Breast epithelium (tissue), 3 donors: ENCODE data around the gene CMKLR1.

Experiments
- POLR2A ChIP-seq: fragments of 450-650 bp; IDR thresholded peaks from one replicate; pipeline ENCODE4 v1.6.1; 2016; ENCODE audit warnings: antibody characterized with exemption, mild to moderate bottlenecking, moderate library complexity
- TF ChIP-seq, protein P1 (sequence below), 3 donors: fragments of 450-650 bp; IDR thresholded peaks; one replicate each; pipeline ENCODE4 v1.5.1; 2016 to 2017; ENCODE audit warnings: antibody characterized with exemption in 3 of 3, mild to moderate bottlenecking in 3 of 3, moderate library complexity in 3 of 3

DNA sequence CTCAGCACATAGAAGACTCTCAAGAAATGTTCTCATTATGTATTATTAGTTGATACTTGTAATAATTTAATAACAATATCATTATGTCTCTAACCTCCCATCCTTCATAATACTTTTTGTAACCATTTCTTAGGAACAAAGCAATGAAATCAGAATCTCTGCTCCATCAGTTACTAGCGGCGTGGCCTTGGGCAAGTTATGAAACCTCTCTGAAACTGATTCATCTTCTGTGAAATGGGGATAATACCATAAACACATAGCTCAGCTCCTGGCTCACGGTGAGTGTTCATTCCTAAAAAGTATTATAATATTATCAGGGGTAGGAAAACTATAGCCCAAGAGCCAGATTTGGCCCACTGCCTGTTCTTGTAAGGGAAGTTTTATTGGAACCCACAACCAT is 11.4 kb upstream of the CMKLR1 start:
- TF ChIP-seq POLR2A: no peak
- TF ChIP-seq, protein P1, sequence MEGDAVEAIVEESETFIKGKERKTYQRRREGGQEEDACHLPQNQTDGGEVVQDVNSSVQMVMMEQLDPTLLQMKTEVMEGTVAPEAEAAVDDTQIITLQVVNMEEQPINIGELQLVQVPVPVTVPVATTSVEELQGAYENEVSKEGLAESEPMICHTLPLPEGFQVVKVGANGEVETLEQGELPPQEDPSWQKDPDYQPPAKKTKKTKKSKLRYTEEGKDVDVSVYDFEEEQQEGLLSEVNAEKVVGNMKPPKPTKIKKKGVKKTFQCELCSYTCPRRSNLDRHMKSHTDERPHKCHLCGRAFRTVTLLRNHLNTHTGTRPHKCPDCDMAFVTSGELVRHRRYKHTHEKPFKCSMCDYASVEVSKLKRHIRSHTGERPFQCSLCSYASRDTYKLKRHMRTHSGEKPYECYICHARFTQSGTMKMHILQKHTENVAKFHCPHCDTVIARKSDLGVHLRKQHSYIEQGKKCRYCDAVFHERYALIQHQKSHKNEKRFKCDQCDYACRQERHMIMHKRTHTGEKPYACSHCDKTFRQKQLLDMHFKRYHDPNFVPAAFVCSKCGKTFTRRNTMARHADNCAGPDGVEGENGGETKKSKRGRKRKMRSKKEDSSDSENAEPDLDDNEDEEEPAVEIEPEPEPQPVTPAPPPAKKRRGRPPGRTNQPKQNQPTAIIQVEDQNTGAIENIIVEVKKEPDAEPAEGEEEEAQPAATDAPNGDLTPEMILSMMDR (IDR thresholded peaks at IDR 0.05): no peak
